Right renal cortex interstitium (tissue), 3 donors: ENCODE measurements around the gene DNMBP. TPM values are rescaled to one million over a fixed set of nuclear protein-coding genes. Genes with fewer than 3 reads are reported as not detected.
"Not testable (repeated sequence)": the region's sequence is repeated elsewhere in the genome, so short reads cannot be mapped to it uniquely, and the experiment has no call there.

Experiments used
- DNase-seq, 3 donors: peaks; one replicate each; pipeline ENCODE4 v3.0.0-alpha.2; 2013; ENCODE audit warnings: low read depth in 3 of 3, low spot score in 2 of 3
- polyA plus RNA-seq, 3 donors: library from polyadenylated mRNA; unstranded; fragments of 120-200 nt; gene quantifications; one replicate each; pipeline ENCODE4 v1.2.1, GENCODE V29; 2013; ENCODE audit not compliant: insufficient read length in 3 of 3

Gene DNMBP
- polyA plus RNA-seq, 3 donors = 35.5 to 36.2 (median 35.9) TPM

GRCh38 chr10:99843310-99843709 lies 166.4 kb downstream of the DNMBP start:
- no peak for DNase-seq

- no peak for DNase-seq
These were observed 168.0 kb downstream of the DNMBP start for GRCh38 chr10:99841746-99842145.

- DNase-seq = not testable (repeated sequence)
These were observed 168.9 kb downstream of the DNMBP start for GRCh38 chr10:99840859-99841258.

GRCh38 chr10:99836711-99837110 lies 173.0 kb downstream of the DNMBP start:
- no peak for DNase-seq

GRCh38 chr10:99835947-99836346 lies 173.8 kb downstream of the DNMBP start:
- DNase-seq = no peak

GRCh38 chr10:99834410-99834809 lies 175.3 kb downstream of the DNMBP start:
- DNase-seq = no peak

- DNase-seq = no peak
These were observed 177.3 kb downstream of the DNMBP start for GRCh38 chr10:99832439-99832838.

GRCh38 chr10:99828464-99828863 lies 181.3 kb downstream of the DNMBP start:
- DNase-seq = no peak

GRCh38 chr10:99827936-99828335 lies 181.8 kb downstream of the DNMBP start:
- no peak for DNase-seq

Other genes with a start within 250 kb of the DNMBP start
- 10 to 100 TPM in 1 of 3 donors, 1 to 10 TPM in 2; 6.9 to 11.1 (median 9.8) TPM for gene ABCC2, start 227.3 kb downstream of the DNMBP start, polyA plus RNA-seq
- gene CPN1, start 71.9 kb upstream of the DNMBP start, polyA plus RNA-seq = 1 to 10 TPM; 3.1 to 3.2 (median 3.1) TPM
- 10 to 100 TPM; 54.4 to 61.6 (median 58.5) TPM for gene ERLIN1, start 176.1 kb upstream of the DNMBP start, polyA plus RNA-seq
- gene CHUK, start 219.6 kb upstream of the DNMBP start, polyA plus RNA-seq = 10 to 100 TPM; 25.8 to 27.8 (median 26.6) TPM